Stomach (tissue), 9 donors: ENCODE measurements around the gene PC. TPM values are rescaled to one million over a fixed set of nuclear protein-coding genes. Genes with fewer than 3 reads are reported as not detected.

Experiments
- DNase-seq, 2 donors: peaks; one replicate each; pipeline versions ENCODE4 v3.0.0 to v3.0.0-alpha.2; 2013 to 2019
- H3K27ac ChIP-seq, 5 donors: fragments of 200-600 bp in 4 of 5; sonication (generic) in 4 of 5; one replicate each; pipeline ENCODE4 v1.5.1; 2013 to 2019; ENCODE audit warnings: mild to moderate bottlenecking in 1 of 5, moderate library complexity in 1 of 5
- H3K27me3 ChIP-seq, 3 donors: fragments of 200-600 bp; sonication (generic); one replicate each; pipeline ENCODE4 v1.5.1; 2017 to 2019; ENCODE audit warnings: mixed run types in 1 of 3
- H3K36me3 ChIP-seq, 4 donors: fragments of 200-600 bp; sonication (generic); 1 replicate in 3 of 4; 2 replicates in 1 of 4; pipeline ENCODE4 v1.5.1; 2016 to 2019
- H3K4me1 ChIP-seq, 4 donors: fragments of 200-600 bp; sonication (generic); one replicate each; pipeline ENCODE4 v1.5.1; 2016 to 2019
- H3K4me3 ChIP-seq, 4 donors: fragments of 200-600 bp; sonication (generic) in 3 of 4; one replicate each; pipeline ENCODE4 v1.5.1; 2016 to 2019; ENCODE audit warnings: mild to moderate bottlenecking in 1 of 4
- H3K9me3 ChIP-seq, 4 donors: fragments of 200-600 bp; sonication (generic); one replicate each; pipeline ENCODE4 v1.5.1; 2016 to 2019
- EP300 ChIP-seq: sonication (generic); formaldehyde crosslinking; IDR thresholded peaks from one replicate; pipeline ENCODE4 v1.6.1; 2017; ENCODE audit warnings: antibody characterized with exemption
- POLR2A ChIP-seq, 4 donors: fragments of 450-650 bp; IDR thresholded peaks; one replicate each; pipeline ENCODE4 v1.6.1; 2016; ENCODE audit warnings: antibody characterized with exemption in 4 of 4, control low read depth in 2 of 4, mild to moderate bottlenecking in 1 of 4, moderate library complexity in 1 of 4
- POLR2AphosphoS5 ChIP-seq, 3 donors: sonication (generic); formaldehyde crosslinking; IDR thresholded peaks; one replicate each; pipeline ENCODE4 v1.6.1; 2016; ENCODE audit warnings: antibody characterized with exemption in 3 of 3
- WGBS, 5 donors: extraction: QIAGEN DNeasy Blood & Tissue Kit in 3 of 5; methylation state at CpG; one replicate each; pipeline versions ENCODE4 v1.1.5 to v1.1.7; 2013 to 2018; 5-methylcytosine and 5-hydroxymethylcytosine counted together
- intact Hi-C: fragments of 100-400 bp; cut with DNase I; formaldehyde crosslinking; loops from one replicate; pipeline ENCODE4 v1.15.1; 2023; ENCODE audit warnings: low total_unique reads
- polyA plus RNA-seq, 3 donors: library from polyadenylated mRNA; stranded (reverse); fragments of 200-250 nt; gene quantifications; one replicate each; pipeline ENCODE4 v1.2.3, GENCODE V29; 2013
- total RNA-seq, 5 donors: library from RNA; depleted of rRNA; stranded (reverse); fragments of >200 nt; gene quantifications; one replicate each; pipeline versions ENCODE4 v1.1.0 to v1.2.3, GENCODE V29; 2014 to 2016
- TF ChIP-seq, protein P1 (sequence below), 7 experiments: fragments of 450-650 bp in 4 of 7; fragments of 200-600 bp in 3 of 7; sonication (generic) in 3 of 7; IDR thresholded peaks; one replicate each; pipeline ENCODE4 v1.5.1; 2016 to 2019; ENCODE audit warnings: antibody characterized with exemption in 7 of 7, control low read depth in 2 of 7, mild to moderate bottlenecking in 1 of 7
- donor health status: healthy with polysubstance abuse.
- donor health status: Bipolar disorder and iron deficiency.
- donor health status: healthy.

Gene PC
- total and polyA plus RNA-seq, 8 donors, result 0.58 to 86.0 (median 22.3) TPM

GRCh38 chr11:66861038-66861773 is 97.0 kb downstream of the PC start:
- DNase-seq, result no peak
- intact Hi-C loops, result no loop called here
- H3K9me3 ChIP-seq, result no peaks in the 10 kb centered on the region
- TF ChIP-seq POLR2A (IDR thresholded peaks at IDR 0.05), result no peak
- TF ChIP-seq, protein P1, sequence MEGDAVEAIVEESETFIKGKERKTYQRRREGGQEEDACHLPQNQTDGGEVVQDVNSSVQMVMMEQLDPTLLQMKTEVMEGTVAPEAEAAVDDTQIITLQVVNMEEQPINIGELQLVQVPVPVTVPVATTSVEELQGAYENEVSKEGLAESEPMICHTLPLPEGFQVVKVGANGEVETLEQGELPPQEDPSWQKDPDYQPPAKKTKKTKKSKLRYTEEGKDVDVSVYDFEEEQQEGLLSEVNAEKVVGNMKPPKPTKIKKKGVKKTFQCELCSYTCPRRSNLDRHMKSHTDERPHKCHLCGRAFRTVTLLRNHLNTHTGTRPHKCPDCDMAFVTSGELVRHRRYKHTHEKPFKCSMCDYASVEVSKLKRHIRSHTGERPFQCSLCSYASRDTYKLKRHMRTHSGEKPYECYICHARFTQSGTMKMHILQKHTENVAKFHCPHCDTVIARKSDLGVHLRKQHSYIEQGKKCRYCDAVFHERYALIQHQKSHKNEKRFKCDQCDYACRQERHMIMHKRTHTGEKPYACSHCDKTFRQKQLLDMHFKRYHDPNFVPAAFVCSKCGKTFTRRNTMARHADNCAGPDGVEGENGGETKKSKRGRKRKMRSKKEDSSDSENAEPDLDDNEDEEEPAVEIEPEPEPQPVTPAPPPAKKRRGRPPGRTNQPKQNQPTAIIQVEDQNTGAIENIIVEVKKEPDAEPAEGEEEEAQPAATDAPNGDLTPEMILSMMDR (IDR thresholded peaks at IDR 0.05), result no peak
- TF ChIP-seq POLR2AphosphoS5 (IDR thresholded peaks at IDR 0.05), result no peak
- no peak for TF ChIP-seq EP300
- WGBS, 5 donors, result 89 to 94% (median 93%) methylated on average over 23 to 32 of the region's 32 CpGs
- H3K27ac ChIP-seq, result no peak overlapping the region
- no peak overlapping the region for H3K4me3 ChIP-seq
- H3K36me3 ChIP-seq, result peaks cover 0 to 65% (median 29%) of the 10 kb centered on the region in 4 donors
- no peaks in the 10 kb centered on the region for H3K27me3 ChIP-seq
- peaks cover 0 to 31% (median 10%) of the 10 kb centered on the region in 4 donors for H3K4me1 ChIP-seq

DNA sequence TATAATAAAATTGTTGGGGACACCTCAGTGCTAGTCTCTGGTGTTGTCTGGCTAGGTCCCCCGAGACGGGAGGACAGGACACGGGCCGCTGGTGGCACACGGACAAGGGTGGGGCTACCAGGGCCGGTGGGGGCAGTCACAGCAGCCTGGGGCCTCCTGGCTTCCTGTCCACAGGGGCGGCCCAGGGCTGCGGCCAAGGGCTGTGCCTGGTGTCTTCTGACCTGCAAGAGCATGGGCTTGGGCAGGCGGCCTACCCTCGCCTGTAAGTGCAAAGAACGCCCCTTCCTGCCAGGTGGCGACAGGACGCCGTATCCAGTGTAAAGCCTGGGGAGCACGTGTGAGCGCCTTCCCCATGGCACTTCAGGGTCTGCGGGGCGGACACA is 97.7 kb downstream of the PC start:
- no peak for DNase-seq

GRCh38 chr11:66859686-66860448 is 98.3 kb downstream of the PC start:
- peaks cover 0 to 58% (median 26%) of the 10 kb centered on the region in 4 donors for H3K36me3 ChIP-seq

More for the DNA sequence above, 97.7 kb downstream of the PC start:
- Histone ChIP-seq H3K36me3 (peaks cover 0 to 58% (median 26%) of the 10 kb centered on the region in 4 donors), H3K9me3 (no peaks in the 10 kb centered on the region), H3K27me3 (no peaks in the 10 kb centered on the region), H3K27ac (no peak overlapping the region), H3K4me3 (no peak overlapping the region), H3K4me1 (peaks cover 4 to 36% (median 16%) of the 10 kb centered on the region in 4 donors)
- 78 to 81% (median 79%) methylated on average over 7 to 18 of the region's 18 CpGs for WGBS, 5 donors
- intact Hi-C loops, result no loop called here
- no peak for TF ChIP-seq POLR2A (IDR thresholded peaks at IDR 0.05)
- TF ChIP-seq EP300, result no peak
- TF ChIP-seq, protein P1 (IDR thresholded peaks at IDR 0.05), result no peak
- TF ChIP-seq POLR2AphosphoS5 (IDR thresholded peaks at IDR 0.05), result no peak

More at GRCh38 chr11:66859686-66860448, 98.3 kb downstream of the PC start:
- TF ChIP-seq POLR2A (IDR thresholded peaks at IDR 0.05) (no peak), POLR2AphosphoS5 (IDR thresholded peaks at IDR 0.05) (no peak), EP300 (no peak)
- TF ChIP-seq, protein P1 (IDR thresholded peaks at IDR 0.05), result no peak
- Histone ChIP-seq H3K27me3 (no peaks in the 10 kb centered on the region), H3K9me3 (no peaks in the 10 kb centered on the region), H3K4me1 (peaks cover 7 to 41% (median 20%) of the 10 kb centered on the region in 4 donors), H3K27ac (no peak overlapping the region), H3K4me3 (no peak overlapping the region)
- WGBS, 5 donors, result 77 to 84% (median 82%) methylated on average over 25 to 41 of the region's 41 CpGs
- DNase-seq, result no peak
- intact Hi-C loops, result no loop called here
